ENCODE data around the gene ACOXL. TPM values are rescaled to one million over a fixed set of nuclear protein-coding genes. Genes with fewer than 3 reads are reported as not detected.

The ACOXL gene
- total RNA-seq, 1 donor from 2014 or later = 0.23 TPM

DNA sequence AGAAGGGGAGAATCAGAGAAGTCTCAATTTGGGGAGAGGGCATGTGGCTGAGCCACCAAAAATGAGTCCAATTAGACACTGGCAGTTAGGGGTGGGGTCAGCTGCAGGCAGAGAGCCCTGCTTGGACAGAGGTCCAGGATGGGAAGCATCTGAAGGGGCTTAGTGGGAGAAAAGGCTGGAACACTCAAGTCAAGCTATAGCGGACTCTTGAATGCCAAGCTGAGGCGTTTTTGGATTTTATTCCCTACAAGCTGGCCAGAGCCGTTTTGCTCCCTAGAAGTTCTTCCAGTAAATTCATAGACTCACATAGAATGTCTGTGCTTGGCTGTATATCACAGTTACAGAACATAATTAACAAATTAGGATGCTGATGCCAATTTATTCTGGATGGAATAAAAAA, 172.8 kb downstream of the ACOXL start:
- TF ChIP-seq EZH2 (IDR thresholded peaks at IDR 0.05; ENCODE audit: insufficient read depth, low read length) = no peak
- no peak for TF ChIP-seq CTCF (IDR thresholded peaks at IDR 0.05; ENCODE audit: insufficient read depth, low read depth, low read length)
- H3K27me3 Mint-ChIP-seq (ENCODE audit: low read depth, unreplicated experiment) = peaks cover 46% of the 10 kb centered on the region
- no peaks in the 10 kb centered on the region for H3K4me1 Mint-ChIP-seq (ENCODE audit: low read depth, unreplicated experiment)
- H3K27ac Mint-ChIP-seq (ENCODE audit: unreplicated experiment) = no peak overlapping the region
- Histone ChIP-seq H4K20me1 (ENCODE audit: insufficient read depth, low read length) (no peaks in the 10 kb centered on the region), H2AFZ (ENCODE audit: low read depth, low read length) (no peak overlapping the region), H3K4me1 (ENCODE audit: insufficient read depth, low read length) (no peaks in the 10 kb centered on the region), H3K4me3 (ENCODE audit: insufficient read depth, low read depth, low read length) (no peak overlapping the region), H3K4me2 (ENCODE audit: low read length) (no peak overlapping the region), H3K9ac (ENCODE audit: low read length) (no peak overlapping the region), H3K36me3 (ENCODE audit: insufficient read depth, low read length) (no peaks in the 10 kb centered on the region), H3K9me3 (ENCODE audit: insufficient read depth, low read depth, low read length) (no peaks in the 10 kb centered on the region), H3K27me3 (ENCODE audit: insufficient read depth, low read length) (peaks cover 9% of the 10 kb centered on the region), H3K79me2 (ENCODE audit: insufficient read depth, low read length) (no peaks in the 10 kb centered on the region), H3K27ac (ENCODE audit: low read depth, low read length) (no peak overlapping the region)
- DNase-seq (ENCODE audit: low read depth) (no peak), FAIRE-seq (no peak)
- no peak overlapping the region for H3K4me3 Mint-ChIP-seq (ENCODE audit: unreplicated experiment)
- H3K9me3 Mint-ChIP-seq (ENCODE audit: unreplicated experiment) = peaks cover 4% of the 10 kb centered on the region
- H3K36me3 Mint-ChIP-seq (ENCODE audit: low read depth, unreplicated experiment) = no peaks in the 10 kb centered on the region

DNA sequence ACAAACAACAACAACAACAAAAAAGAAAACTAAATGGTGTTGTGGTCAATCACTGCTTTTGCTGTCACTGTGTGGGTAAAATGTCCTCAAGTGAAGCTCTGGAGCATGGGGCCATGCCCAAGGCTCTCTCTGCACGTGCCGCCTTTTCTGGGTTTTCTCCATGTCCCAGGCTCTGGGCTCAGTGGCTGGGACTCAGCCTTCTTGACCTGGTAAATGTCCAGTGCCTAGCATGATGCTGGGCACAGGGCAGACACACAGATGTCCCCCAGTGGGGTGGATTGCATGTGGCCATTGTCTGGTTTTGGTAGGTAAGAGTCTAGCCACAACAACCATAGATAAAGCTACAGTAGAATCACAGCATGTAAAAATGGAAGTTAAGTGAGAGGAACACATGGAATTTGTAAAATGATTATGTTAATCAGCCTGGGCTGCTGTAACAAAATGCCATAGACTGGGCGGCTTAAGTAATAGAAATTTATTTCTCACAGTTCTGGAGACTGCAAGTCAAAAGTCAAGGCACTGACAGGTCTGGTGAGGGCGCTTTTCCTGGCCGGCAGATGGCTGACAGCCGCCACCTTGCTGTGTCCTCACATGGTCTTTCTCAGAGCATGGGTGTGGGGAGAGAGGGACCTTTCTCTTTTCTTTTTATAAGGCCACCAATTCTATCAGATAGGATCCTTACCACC, 174.4 kb downstream of the ACOXL start:
- no peak overlapping the region for H2AFZ ChIP-seq (ENCODE audit: low read depth, low read length)
- DNase-seq (ENCODE audit: low read depth) (no peak), FAIRE-seq (no peak)
- H3K4me1 ChIP-seq (ENCODE audit: insufficient read depth, low read length) = no peaks in the 10 kb centered on the region
- no peak overlapping the region for H3K27ac ChIP-seq (ENCODE audit: low read depth, low read length)
- H3K4me3 ChIP-seq (ENCODE audit: insufficient read depth, low read depth, low read length) = no peak overlapping the region
- no peaks in the 10 kb centered on the region for H4K20me1 ChIP-seq (ENCODE audit: insufficient read depth, low read length)
- Mint-ChIP-seq H3K27me3 (ENCODE audit: low read depth, unreplicated experiment) (peaks cover 37% of the 10 kb centered on the region), H3K9me3 (ENCODE audit: unreplicated experiment) (peaks cover 7% of the 10 kb centered on the region), H3K36me3 (ENCODE audit: low read depth, unreplicated experiment) (no peaks in the 10 kb centered on the region), H3K27ac (ENCODE audit: unreplicated experiment) (no peak overlapping the region), H3K4me3 (ENCODE audit: unreplicated experiment) (no peak overlapping the region), H3K4me1 (ENCODE audit: low read depth, unreplicated experiment) (no peaks in the 10 kb centered on the region)
- no peak overlapping the region for H3K4me2 ChIP-seq (ENCODE audit: low read length)
- H3K36me3 ChIP-seq (ENCODE audit: insufficient read depth, low read length) = no peaks in the 10 kb centered on the region
- no peak for TF ChIP-seq EZH2 (IDR thresholded peaks at IDR 0.05; ENCODE audit: insufficient read depth, low read length)
- TF ChIP-seq CTCF (IDR thresholded peaks at IDR 0.05; ENCODE audit: insufficient read depth, low read depth, low read length) = no peak
- H3K9me3 ChIP-seq (ENCODE audit: insufficient read depth, low read depth, low read length) = no peaks in the 10 kb centered on the region
- H3K79me2 ChIP-seq (ENCODE audit: insufficient read depth, low read length) = no peaks in the 10 kb centered on the region
- H3K9ac ChIP-seq (ENCODE audit: low read length) = no peak overlapping the region
- H3K27me3 ChIP-seq (ENCODE audit: insufficient read depth, low read length) = peaks cover 9% of the 10 kb centered on the region

GRCh38 chr2:110909501-110909900, 177.1 kb downstream of the ACOXL start:
- H3K4me1 ChIP-seq (ENCODE audit: insufficient read depth, low read length) = no peaks in the 10 kb centered on the region
- no peak overlapping the region for H3K4me3 ChIP-seq (ENCODE audit: insufficient read depth, low read depth, low read length)
- peaks cover 25% of the 10 kb centered on the region for H3K27me3 Mint-ChIP-seq (ENCODE audit: low read depth, unreplicated experiment)
- H3K4me3 Mint-ChIP-seq (ENCODE audit: unreplicated experiment) = no peak overlapping the region
- DNase-seq (ENCODE audit: low read depth) = no peak
- peaks cover 4% of the 10 kb centered on the region for H3K27me3 ChIP-seq (ENCODE audit: insufficient read depth, low read length)
- H2AFZ ChIP-seq (ENCODE audit: low read depth, low read length) = no peak overlapping the region
- H3K9me3 ChIP-seq (ENCODE audit: insufficient read depth, low read depth, low read length) = no peaks in the 10 kb centered on the region
- TF ChIP-seq CTCF (IDR thresholded peaks at IDR 0.05; ENCODE audit: insufficient read depth, low read depth, low read length) (no peak), EZH2 (IDR thresholded peaks at IDR 0.05; ENCODE audit: insufficient read depth, low read length) (no peak)
- no peaks in the 10 kb centered on the region for H3K4me1 Mint-ChIP-seq (ENCODE audit: low read depth, unreplicated experiment)
- no peaks in the 10 kb centered on the region for H4K20me1 ChIP-seq (ENCODE audit: insufficient read depth, low read length)
- no peaks in the 10 kb centered on the region for H3K36me3 Mint-ChIP-seq (ENCODE audit: low read depth, unreplicated experiment)
- H3K27ac Mint-ChIP-seq (ENCODE audit: unreplicated experiment) = no peak overlapping the region
- H3K9me3 Mint-ChIP-seq (ENCODE audit: unreplicated experiment) = peaks cover 7% of the 10 kb centered on the region
- no peak for FAIRE-seq
- no peak overlapping the region for H3K27ac ChIP-seq (ENCODE audit: low read depth, low read length)
- no peak overlapping the region for H3K4me2 ChIP-seq (ENCODE audit: low read length)
- H3K79me2 ChIP-seq (ENCODE audit: insufficient read depth, low read length) = no peaks in the 10 kb centered on the region
- H3K36me3 ChIP-seq (ENCODE audit: insufficient read depth, low read length) = no peaks in the 10 kb centered on the region
- H3K9ac ChIP-seq (ENCODE audit: low read length) = no peak overlapping the region

Data from astrocyte (in vitro differentiated cells and primary cell).